Hepatocyte (in vitro differentiated cells): ENCODE results near the gene KIAA0040. TPM values are rescaled to one million over a fixed set of nuclear protein-coding genes. Genes with fewer than 3 reads are reported as not detected.
A peak's percentile ranks its signal among the peaks of the same experiment; 100 is the strongest.

ENCODE experiments used
- DNase-seq: peaks from one replicate; pipeline ENCODE4 v3.0.0-alpha.2; 2016; ENCODE audit warnings: low spot score
- H2AFZ ChIP-seq: fragments of 200-600 bp; sonication (generic); 2 replicates; pipeline ENCODE4 v1.6.0; 2016; ENCODE audit warnings: antibody characterized with exemption, mild to moderate bottlenecking
- H3K27ac ChIP-seq: fragments of 200-600 bp; sonication (generic); 2 replicates; pipeline ENCODE4 v1.5.1; 2016; ENCODE audit warnings: mild to moderate bottlenecking
- H3K27me3 ChIP-seq: fragments of 200-600 bp; sonication (generic); 2 replicates; pipeline ENCODE4 v1.6.1; 2016
- H3K36me3 ChIP-seq: fragments of 200-600 bp; sonication (generic); replicated peaks from 2 replicates; pipeline ENCODE4 v1.5.1; 2016; ENCODE audit warnings: low read depth; ENCODE audit not compliant: insufficient read depth
- H3K4me1 ChIP-seq: fragments of 200-600 bp; sonication (generic); 2 replicates; pipeline ENCODE4 v1.5.1; 2016; ENCODE audit warnings: mild to moderate bottlenecking, moderate library complexity; ENCODE audit not compliant: insufficient read depth
- H3K4me2 ChIP-seq: fragments of 200-600 bp; sonication (generic); 2 replicates; pipeline ENCODE4 v1.6.0; 2016
- H3K4me3 ChIP-seq: fragments of 200-600 bp; sonication (generic); 2 replicates; pipeline ENCODE4 v1.5.1; 2016; ENCODE audit warnings: mild to moderate bottlenecking
- H3K79me2 ChIP-seq: fragments of 200-600 bp; sonication (generic); 2 replicates; pipeline ENCODE4 v1.6.0; 2017; ENCODE audit warnings: mild to moderate bottlenecking
- H3K9me2 ChIP-seq: fragments of 200-600 bp; sonication (generic); replicated peaks from 2 replicates; pipeline ENCODE4 v1.6.0; 2017; ENCODE audit warnings: mild to moderate bottlenecking; ENCODE audit not compliant: insufficient read depth
- H3K9me3 ChIP-seq: fragments of 200-600 bp; sonication (generic); 2 replicates; pipeline ENCODE4 v1.5.1; 2016; ENCODE audit warnings: low read depth, mild to moderate bottlenecking
- H4K20me1 ChIP-seq: fragments of 200-600 bp; sonication (generic); 2 replicates; pipeline ENCODE4 v1.6.0; 2016; ENCODE audit warnings: mild to moderate bottlenecking; ENCODE audit not compliant: insufficient read depth, poor library complexity, severe bottlenecking
- CTCF ChIP-seq: fragments of 200-600 bp; sonication (generic); IDR thresholded peaks from 2 replicates; pipeline ENCODE4 v1.5.1; 2016; ENCODE audit warnings: antibody characterized with exemption, mild to moderate bottlenecking; ENCODE audit not compliant: poor library complexity
- EZH2 ChIP-seq: fragments of 200-600 bp; sonication (generic); IDR thresholded peaks from 2 replicates; pipeline ENCODE4 v1.6.1; 2016; ENCODE audit warnings: antibody characterized with exemption, mild to moderate bottlenecking, borderline replicate concordance
- EZH2phosphoT487 ChIP-seq: fragments of 200-600 bp; sonication (generic); IDR thresholded peaks from one replicate; pipeline ENCODE4 v1.6.1; 2018; ENCODE audit warnings: antibody characterized with exemption, mild to moderate bottlenecking, low read depth, moderate library complexity; ENCODE audit not compliant: unreplicated experiment, severe bottlenecking
- WGBS: methylation state at CpG from one replicate; pipeline ENCODE4 v1.1.6; 2016; ENCODE audit warnings: low lambda C conversion rate; ENCODE audit errors: missing lambda C conversion rate; 5-methylcytosine and 5-hydroxymethylcytosine counted together
- polyA plus RNA-seq: library from polyadenylated mRNA; unstranded; fragments of >200 nt; fragmentation: Nextera tagmentation; extraction: Ambion mirVana; gene quantifications from 2 replicates; pipeline ENCODE4 v1.2.1, GENCODE V29; 2016
- total RNA-seq: library from RNA; depleted of rRNA; stranded (reverse); fragments of >200 nt; gene quantifications from 2 replicates; pipeline ENCODE4 v1.2.3, GENCODE V29; 2014

The KIAA0040 gene
- total and polyA plus RNA-seq, 2 experiments from 2014 or later, result 4.5 to 8.1 TPM

DNA sequence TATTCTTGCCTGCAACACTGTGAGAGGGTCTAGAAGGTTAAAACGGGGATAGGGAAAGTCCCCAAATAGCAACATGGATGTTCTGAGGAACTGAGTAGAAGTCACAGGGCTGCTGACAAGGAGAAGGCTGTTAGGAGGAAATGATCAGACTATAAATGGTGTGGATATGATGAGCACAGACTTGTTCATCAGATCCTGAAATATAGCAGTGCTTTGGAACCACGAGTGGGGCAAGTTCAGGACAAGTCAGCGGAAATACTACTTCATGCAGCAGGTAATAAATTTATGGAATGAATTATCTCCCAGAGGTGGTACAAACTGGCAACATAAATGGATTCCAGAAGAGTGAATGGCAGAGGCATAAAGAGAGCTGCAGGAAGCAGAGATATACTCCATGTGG, 3.2 kb upstream of the KIAA0040 start:
- peaks cover 2% of the 10 kb centered on the region for H3K79me2 ChIP-seq
- H2AFZ ChIP-seq, result no peak overlapping the region
- WGBS, result 77% methylated on average over 3 of the region's 3 CpGs
- H3K9me2 ChIP-seq, result no peaks in the 10 kb centered on the region
- no peaks in the 10 kb centered on the region for H4K20me1 ChIP-seq
- no peaks in the 10 kb centered on the region for H3K36me3 ChIP-seq
- TF ChIP-seq EZH2 (no peak), CTCF (no peak), EZH2phosphoT487 (no peak)
- H3K27ac ChIP-seq, result no peak overlapping the region
- no peak for DNase-seq
- no peak overlapping the region for H3K4me2 ChIP-seq
- H3K9me3 ChIP-seq, result no peaks in the 10 kb centered on the region
- no peak overlapping the region for H3K4me3 ChIP-seq
- H3K4me1 ChIP-seq, result peaks cover 7% of the 10 kb centered on the region
- no peaks in the 10 kb centered on the region for H3K27me3 ChIP-seq

DNA sequence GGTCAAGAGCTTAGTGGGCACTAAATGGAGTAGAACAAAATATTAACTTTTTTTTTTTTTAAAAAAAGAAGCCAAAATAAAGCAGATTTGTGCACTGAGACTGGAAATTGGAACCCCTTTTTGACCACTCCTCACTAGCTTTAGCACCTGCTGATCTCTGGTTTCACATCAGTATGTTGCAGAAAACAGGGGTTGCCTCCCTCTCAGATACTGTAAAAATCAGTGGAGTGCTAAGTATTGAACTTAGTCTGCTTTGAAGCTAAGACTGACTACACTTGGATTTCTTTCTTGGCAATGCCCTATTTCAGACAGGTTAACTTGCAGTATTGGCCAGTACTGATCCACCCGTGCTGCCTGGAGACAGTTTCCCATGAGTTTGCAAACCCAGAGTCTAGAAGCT, 2.7 kb upstream of the KIAA0040 start:
- Histone ChIP-seq H3K9me2 (no peaks in the 10 kb centered on the region), H3K27ac (no peak overlapping the region), H3K27me3 (no peaks in the 10 kb centered on the region), H3K4me2 (no peak overlapping the region), H4K20me1 (no peaks in the 10 kb centered on the region), H3K36me3 (no peaks in the 10 kb centered on the region), H3K9me3 (no peaks in the 10 kb centered on the region), H3K4me1 (peaks cover 2% of the 10 kb centered on the region), H2AFZ (no peak overlapping the region), H3K79me2 (peaks cover 7% of the 10 kb centered on the region), H3K4me3 (no peak overlapping the region)
- TF ChIP-seq CTCF (no peak), EZH2phosphoT487 (no peak)
- whole genome bisulfite sequencing, result 0% methylated on average over 1 of the region's 1 CpG
- DNase-seq, result no peak

GRCh38 chr1:175193527-175193910, 943 bp upstream of the KIAA0040 start:
- Histone ChIP-seq H3K4me1 (no peaks in the 10 kb centered on the region), H3K9me3 (no peaks in the 10 kb centered on the region), H2AFZ (peak overlapping the region; percentile 81), H3K4me3 (peak overlapping the region; percentile 68), H3K9me2 (no peaks in the 10 kb centered on the region), H3K27me3 (no peaks in the 10 kb centered on the region), H3K27ac (peak overlapping the region; percentile 87), H4K20me1 (no peaks in the 10 kb centered on the region), H3K4me2 (peak overlapping the region; percentile 88), H3K36me3 (no peaks in the 10 kb centered on the region), H3K79me2 (peaks cover 9% of the 10 kb centered on the region)
- WGBS, result 59% methylated on average over 4 of the region's 4 CpGs
- DNase-seq, result no peak
- no peak for TF ChIP-seq CTCF
- TF ChIP-seq EZH2, result no peak
- TF ChIP-seq EZH2phosphoT487, result no peak

DNA sequence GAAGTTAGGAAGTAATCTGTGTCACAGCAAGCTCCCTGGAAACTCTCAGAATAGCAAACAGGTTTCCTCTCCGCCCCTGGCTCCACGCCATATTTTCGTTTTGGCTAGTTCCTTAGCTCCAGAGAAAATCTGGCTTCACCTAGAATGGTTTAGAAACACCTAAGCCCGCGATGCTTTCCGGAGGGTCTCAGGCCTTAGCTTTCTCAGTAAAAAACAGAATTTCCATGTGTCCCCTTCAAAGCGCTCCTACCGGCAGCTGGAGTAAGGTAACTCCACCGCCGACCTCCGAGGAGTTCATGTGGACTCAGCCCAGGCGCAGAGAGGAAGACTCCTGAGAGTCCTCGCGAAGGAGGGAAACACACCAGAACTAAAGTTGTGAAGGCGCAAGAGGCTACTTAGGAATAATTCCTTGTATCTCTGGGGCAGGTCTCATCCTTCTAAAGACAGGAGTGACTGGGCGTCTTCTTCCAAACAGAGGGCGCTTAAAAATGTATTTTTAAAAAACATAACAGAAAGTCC, 406 bp downstream of the KIAA0040 start:
- peak overlapping the region; percentile 81 for H2AFZ ChIP-seq
- peak; percentile 70 for DNase-seq
- peak overlapping the region; percentile 88 for H3K4me2 ChIP-seq
- peak overlapping the region; percentile 87 for H3K27ac ChIP-seq
- H4K20me1 ChIP-seq, result no peaks in the 10 kb centered on the region
- H3K27me3 ChIP-seq, result no peaks in the 10 kb centered on the region
- no peaks in the 10 kb centered on the region for H3K9me2 ChIP-seq
- no peaks in the 10 kb centered on the region for H3K4me1 ChIP-seq
- H3K79me2 ChIP-seq, result peaks cover 9% of the 10 kb centered on the region
- H3K9me3 ChIP-seq, result no peaks in the 10 kb centered on the region
- no peaks in the 10 kb centered on the region for H3K36me3 ChIP-seq
- TF ChIP-seq EZH2 (no peak), CTCF (no peak), EZH2phosphoT487 (no peak)
- H3K4me3 ChIP-seq, result peak overlapping the region; percentile 68
- 2% methylated on average over 17 of the region's 17 CpGs for WGBS
